GM18909 (cell line): ENCODE measurements around the gene FBXO39.
"Not testable (repeated sequence)": the region's sequence is repeated elsewhere in the genome, so short reads cannot be mapped to it uniquely, and the experiment has no call there.

Experiments used
- ATAC-seq: cut with Tn5 transposase; IDR thresholded peaks from one replicate; pipeline ENCODE4 v1.9.1; 2021; ENCODE audit warnings: mild to moderate bottlenecking; ENCODE audit not compliant: unreplicated experiment, poor library complexity

The FBXO39 gene

DNA sequence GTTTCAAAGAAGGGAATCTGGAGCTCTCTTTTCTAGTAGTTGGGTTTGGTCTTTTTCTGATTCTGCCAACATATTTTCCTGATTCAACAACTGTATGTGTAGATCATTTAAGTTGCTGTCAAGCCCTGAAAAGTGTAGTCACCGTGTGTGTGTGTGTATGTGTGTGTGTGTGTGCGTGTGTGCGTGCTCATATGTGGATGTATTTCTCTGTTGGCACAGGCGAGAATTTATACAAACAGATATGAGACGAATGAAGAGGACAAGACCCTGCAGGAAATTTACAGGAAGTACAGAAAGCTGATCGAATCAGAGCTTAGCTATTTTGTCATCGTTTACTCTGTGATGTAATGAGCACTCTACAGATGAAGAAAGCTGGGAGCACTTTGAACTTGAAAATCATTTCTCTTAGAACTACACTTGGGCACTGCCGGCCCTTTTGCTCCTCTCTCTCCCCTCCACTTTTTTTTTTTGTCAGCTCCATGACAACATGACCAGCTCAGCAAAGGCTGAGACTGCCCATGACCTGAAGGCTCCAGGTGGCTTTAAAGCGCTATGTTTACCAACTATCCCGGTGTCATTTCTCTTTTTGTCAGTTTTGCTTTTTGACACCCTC is 11.2 kb downstream of the FBXO39 start:
- ATAC-seq = no peak

DNA sequence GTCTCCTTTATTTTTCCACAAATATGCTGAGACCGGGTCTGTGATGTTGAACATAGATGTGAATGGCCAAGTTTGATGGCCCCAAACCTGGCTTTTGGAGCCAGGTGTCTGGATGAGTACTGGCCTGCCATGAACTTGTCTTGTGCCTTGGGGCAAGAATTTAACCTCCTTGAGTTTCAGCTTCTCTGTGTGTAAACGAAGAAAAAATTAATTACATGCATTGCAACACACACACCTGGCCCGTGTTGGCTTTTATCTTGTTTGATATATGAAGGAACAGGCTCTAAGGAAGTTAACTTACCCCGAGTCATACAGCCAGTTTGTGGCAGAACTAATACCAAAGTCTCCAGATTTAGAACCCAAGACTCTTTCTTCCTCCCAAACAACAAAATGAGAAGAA is 13.1 kb downstream of the FBXO39 start:
- no peak for ATAC-seq

DNA sequence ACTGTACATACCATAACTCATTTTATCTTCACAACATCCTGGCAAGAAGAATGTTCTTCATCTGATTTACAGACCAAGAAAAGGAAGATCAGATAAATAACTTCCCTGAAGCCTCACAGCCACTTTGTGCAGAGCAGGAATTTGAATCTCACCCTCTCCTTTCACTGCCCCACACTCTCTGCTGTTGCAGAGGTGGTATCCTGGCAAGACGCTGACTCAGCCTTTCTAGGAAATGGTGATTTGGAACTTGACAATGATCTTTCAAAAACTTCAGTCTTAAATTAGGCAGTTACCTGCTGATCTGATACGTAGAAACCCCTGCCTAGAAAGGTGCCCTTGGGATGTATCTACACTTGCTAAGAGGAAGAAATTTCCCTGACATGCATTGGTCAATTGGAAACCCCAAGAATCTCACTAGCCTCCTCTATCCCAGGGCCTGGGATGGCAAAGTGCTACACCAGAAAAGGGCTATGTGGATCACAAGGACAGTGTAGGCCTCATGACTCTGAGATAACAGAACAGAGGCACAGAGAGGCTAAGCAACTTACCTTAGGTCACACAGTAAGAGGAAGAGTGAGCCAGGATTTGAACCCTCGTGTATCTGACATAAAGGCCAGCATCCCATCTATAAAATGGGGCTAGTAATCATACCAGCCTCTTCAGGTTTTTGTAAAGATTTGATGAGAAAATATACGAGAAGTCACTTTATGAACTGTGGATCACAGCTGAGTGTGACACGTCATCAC is 17.9 kb downstream of the FBXO39 start:
- ATAC-seq = no peak

DNA sequence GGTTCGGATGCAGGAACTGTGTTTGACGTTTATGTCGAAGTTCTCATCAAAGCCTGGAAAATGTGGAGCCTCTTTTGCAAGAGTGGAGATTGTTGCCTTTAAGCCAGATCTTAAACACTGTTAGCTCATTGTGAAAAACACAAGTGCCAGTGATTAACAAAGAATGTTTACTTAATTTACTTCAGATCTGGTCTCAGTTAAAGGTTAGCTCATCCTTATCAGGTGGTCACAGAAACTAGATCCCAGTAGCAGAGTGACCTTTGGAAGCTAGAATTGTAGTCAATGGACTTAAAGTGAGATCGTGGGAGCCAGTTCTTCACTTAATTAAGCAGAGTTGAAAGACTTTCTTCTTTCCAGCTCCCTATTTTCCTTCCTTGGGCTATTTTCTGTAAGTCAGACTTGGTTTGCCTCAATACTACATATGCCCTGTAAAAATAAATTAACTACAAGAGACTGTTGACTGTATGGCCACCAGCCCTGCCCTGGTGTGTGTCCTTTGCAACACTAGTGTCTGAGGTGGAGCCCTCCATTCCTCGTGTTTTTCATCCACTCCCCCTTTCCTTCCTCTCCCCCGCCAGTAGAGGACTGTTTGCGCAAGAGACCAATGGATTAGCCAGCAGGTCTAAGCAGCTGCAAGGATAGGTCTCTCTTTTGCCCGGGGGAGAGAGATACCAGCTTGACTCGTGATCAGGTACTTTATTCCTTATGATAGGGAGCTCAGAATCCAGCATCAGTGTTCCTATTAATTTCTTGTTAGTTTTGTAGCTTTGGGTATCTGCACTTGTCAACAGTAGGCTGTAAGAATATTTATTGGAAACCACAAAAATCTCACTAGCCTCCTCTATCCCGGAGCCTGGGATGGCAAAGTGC is 20.2 kb downstream of the FBXO39 start:
- ATAC-seq = no peak

DNA sequence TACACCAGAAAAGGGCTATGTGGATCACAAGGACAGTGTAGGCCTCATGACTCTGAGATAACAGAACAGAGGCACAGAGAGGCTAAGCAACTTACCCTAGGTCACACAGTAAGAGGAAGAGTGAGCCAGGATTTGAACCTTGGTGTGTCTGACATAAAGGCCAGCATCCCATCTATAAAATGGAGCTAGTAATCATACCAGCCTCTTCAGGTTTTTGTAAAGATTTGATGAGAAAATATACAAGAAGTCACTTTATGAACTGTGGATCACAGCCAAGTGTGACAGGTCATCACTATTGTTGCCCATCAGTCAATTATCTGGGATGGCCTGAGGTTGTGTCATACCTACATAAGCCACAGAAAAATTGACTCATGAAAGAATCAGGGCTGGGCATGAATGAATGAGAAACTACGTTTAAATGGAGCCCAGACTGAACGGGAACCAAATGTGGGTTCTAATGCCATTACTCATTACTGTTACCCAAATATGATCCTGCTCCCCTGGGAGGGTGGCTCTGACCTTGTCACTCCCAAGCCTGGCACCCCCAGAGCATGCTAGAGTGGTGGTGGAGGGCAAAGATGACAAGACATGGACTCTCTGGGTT is 21.0 kb downstream of the FBXO39 start:
- ATAC-seq = no peak

DNA sequence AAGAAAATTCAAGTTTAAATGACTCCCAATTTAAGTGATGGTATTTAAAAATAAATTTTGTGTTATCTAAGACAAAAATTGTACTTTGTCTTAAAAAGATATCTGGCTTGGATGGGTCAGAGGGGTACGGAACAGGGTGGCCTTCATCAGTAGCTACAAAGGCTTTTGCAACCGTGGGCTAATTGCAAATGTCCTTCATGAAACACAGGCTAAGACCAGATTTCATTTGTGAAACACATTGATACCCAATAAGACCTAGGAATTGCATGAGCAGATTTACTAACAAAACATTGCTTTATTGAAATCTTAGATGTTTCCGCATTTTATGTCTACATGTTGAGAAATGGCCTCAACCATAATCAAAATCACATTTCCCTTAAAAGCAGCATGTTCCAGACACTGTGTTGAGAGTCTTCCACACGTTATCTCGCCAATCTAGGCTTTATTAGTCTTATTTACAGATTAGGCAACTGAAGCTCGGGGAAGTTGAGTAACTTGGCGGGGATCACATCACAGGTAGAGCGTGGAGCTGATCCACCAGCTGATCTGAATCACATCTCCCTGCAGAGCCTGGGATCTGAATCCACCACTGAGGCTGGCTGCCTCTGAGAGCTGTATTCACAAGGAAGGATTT is 21.8 kb downstream of the FBXO39 start:
- ATAC-seq = no peak

DNA sequence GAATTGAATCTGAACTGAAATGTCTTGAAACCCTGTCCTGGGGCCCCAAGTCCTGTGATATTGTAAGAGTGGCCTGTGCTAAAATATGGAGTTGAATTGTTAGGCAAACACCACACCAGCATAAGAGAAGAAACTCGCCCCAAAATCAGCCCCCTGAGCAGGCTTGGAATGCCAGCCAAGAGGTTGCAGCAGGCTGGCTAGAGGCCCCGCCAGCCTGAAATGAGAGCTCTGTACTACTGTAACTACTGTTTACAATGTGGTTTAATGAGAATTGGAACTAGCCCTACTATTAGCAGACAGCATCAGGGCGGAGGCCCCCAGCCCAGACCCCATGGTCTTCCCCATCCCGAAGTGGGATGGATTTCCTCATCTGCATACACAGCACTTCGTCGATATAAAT is 23.7 kb downstream of the FBXO39 start:
- no peak for ATAC-seq

DNA sequence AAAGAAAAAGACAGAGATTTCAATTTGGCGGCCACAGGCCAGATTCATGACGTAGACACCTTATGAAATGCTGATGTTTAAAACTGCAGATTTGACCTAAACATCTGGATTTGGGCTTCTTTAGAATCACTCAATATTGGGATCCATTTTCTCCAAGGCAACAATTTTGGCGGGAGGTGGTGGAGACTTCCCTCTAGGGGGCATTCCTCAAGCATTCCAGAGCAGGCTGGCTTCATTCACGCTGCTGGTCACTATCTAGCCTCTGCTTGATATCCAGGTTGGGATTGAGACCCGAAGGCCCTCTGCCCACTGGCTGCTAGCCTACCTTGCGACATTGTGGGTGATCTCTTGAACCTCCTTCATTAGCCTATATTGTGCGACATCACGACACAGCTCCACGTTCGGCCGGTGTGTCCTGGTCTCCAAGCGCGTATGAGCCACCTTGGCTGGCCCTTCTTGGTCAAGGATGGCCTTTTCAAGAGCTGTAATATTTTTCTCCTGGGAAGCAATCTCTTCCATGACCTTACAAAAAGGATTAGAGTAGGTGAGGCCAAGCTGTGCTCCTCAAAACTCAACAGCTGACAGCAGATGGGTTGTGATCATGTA is 24.5 kb downstream of the FBXO39 start:
- ATAC-seq = no peak

DNA sequence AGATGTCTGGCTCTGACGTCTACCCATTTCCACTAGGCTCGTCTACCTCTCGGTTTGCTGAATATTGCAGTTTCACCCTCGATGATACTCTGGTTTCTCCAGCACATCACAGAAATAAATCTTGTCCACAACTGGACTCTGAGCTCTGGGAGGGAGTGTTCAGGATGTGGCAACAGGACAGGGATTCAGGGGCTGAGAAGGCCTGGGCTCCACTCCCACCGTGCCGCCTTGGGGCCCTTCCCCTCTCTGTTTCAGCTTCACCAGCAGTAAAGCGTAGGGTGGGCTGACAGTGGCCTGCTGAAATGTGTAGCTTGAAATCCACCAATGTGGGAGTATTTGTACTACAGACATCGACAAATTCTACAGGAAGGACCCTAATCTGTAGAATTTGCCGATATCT is 35.5 kb downstream of the FBXO39 start:
- no peak for ATAC-seq

DNA sequence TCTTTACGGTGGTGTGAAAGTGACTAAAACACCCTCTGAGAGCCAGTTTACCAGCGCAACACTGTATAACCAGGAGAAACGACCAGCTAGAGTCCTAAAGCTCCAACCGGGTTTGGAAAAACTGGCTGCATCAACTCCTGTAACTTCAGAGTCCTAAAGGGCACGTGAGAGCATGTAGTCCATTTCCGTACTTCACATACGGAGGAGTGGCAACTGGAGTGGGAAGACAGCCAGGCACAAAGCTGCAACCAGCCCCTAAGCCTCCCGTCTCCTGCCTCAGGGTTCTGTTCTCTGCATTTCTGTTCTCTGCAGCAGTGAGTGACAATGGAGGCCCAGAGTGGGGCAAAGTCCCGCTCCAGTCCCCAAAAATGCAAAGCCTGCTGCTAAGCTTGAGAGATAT is 36.3 kb downstream of the FBXO39 start:
- ATAC-seq = no peak

DNA sequence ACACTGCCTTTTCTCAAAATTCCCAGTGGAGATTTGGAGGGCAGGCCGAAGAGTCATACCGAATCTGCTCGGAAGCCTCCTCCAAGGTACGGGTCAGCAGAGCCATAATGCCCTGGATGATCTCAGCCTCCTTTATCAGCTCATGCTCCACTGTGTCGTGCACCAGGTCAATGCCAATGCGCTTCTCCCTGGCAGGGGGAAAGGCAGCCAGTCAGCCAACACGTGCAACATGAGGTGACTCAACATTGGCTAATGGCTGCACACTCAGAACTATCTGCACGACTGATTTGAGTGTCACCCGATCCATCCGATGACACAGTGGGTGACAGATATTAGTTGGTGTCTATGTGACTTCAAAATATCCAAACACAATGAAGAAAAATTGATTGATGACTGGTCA is 39.8 kb downstream of the FBXO39 start:
- ATAC-seq = no peak

DNA sequence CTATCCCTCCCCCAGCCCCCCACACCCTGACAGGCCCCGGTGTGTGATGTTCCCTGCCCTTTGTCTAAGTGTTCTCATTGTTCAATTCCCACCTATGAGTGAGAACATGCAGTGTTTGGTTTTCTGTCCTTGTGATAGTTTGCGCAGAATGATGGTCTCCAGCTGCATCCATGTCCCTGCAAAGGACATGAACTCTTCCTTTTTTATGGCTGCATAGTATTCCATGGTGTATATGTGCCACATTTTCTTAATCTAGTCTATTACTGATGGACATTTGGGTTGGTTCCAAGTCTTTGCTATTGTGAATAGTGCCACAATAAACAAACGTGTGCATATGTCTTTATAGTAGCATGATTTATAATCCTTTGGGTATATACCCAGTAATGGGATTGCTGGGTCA is 40.4 kb downstream of the FBXO39 start:
- ATAC-seq = not testable (repeated sequence)

DNA sequence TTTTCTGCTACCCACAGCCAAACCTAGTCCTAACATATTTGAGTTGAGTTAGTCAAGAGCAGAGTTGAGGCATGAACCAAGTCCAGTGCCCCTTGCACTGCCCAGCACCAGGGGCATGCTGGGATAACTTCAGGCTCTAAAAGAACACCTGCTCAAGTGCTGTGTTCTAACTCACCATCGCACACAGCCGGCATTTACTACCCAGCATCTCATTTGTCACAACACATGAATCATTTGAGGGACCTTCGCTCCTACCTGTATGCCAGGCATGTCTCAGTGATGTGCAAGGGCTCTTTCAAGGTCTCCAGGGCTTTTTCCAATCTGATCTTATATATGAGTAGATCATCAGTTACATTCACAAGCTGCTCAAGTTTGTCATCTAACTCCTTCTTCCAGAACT is 42.9 kb downstream of the FBXO39 start:
- no peak for ATAC-seq

DNA sequence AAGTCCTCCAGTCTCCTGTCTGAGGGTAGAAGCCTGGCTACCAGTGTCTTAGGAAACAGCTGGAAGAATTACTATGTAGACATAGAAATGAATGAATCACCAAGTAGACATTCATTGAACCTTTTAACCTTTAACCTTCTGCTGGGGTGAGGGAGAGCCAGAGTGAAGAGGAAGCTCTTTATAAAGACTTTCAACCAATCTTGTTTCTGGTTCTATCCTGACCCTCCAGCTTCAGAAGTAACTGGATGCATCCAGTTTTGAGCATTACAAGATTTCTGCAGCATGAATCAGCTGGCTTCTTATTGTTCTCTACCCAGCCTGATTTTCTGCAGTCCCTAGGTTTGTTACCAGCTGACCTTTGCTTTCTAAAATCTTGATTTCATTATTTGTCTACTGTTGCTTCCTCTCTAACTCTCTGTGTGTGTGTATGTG is 47.0 kb downstream of the FBXO39 start:
- no peak for ATAC-seq

DNA sequence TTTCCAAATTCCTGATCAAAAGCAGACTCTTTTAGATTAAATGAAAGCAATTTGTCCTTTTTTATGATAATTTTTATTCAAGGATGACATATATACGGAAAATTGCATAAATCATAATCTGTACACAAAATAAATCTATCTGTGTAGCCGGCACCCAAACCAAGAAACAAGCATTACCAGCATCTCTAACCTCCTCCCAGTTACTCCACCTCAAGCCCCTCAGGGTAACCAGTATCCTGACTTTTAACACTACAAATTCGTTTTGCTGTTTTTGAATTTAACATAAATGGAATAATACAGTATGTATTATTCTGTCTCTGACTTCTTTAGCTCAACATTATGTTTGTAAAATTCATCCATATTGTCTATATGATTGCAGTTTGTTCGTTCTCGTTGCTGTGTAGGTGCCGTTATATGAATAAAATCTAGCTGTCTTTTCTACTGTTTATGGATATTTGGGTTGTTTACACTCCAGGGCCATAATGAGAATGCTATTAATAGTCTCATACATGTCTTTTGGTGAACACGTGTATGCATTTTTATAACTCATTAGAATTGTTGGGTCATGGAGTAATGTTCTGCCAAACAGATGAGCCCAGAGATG is 54.5 kb downstream of the FBXO39 start:
- no peak for ATAC-seq

DNA sequence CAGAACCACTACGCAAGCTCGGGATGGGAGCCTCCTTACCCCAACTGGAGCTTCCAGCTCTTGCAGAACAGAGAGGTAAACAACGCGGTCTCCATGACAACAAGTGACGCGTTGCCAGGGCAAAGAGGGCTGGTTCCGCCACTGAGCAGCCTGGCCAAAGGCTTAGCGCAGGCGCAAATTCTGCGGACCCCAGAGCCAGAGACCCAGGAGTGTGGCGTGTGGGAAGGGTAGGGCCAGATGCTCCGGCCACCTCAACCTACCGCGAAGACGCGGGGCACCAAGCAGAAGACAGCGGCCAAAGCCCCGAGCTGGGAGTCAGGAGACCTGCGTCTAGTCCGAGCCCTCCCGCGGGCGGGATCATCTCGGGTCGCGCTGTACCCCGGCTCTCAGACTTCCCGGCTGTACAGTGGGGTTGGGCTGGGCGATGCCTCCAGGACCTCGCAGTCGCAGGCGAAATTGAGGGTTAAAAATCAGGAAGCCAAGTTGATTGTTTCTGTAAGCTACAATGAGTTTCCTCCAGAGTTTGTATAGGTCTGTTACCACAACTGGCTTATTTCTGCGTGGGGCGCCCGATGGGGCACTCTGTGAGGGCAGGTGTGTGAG is 55.7 kb downstream of the FBXO39 start, which contains the start of gene TEKT1:
Gene TEKT1 (minus strand): TSS at position 69 of the 603 bp plus-strand sequence. CDS start 1,353 bp downstream, outside the sequence.
- no peak for ATAC-seq
